22Rv1 (cell line): Measurements from ENCODE around the gene ST13.

Source experiments
- ZFX ChIP-seq: fragments of 450-650 bp; IDR thresholded peaks from 2 replicates; pipeline ENCODE4 v1.6.1; 2017; ENCODE audit warnings: antibody characterized with exemption, borderline replicate concordance
- TF ChIP-seq, protein P1 (sequence below): fragments of 450-650 bp; IDR thresholded peaks from 2 replicates; pipeline ENCODE4 v1.5.1; 2017; ENCODE audit warnings: mild to moderate bottlenecking

GRCh38 chr22:40808018-40808841 lies 48.2 kb downstream of the ST13 start:
- TF ChIP-seq, protein P1, sequence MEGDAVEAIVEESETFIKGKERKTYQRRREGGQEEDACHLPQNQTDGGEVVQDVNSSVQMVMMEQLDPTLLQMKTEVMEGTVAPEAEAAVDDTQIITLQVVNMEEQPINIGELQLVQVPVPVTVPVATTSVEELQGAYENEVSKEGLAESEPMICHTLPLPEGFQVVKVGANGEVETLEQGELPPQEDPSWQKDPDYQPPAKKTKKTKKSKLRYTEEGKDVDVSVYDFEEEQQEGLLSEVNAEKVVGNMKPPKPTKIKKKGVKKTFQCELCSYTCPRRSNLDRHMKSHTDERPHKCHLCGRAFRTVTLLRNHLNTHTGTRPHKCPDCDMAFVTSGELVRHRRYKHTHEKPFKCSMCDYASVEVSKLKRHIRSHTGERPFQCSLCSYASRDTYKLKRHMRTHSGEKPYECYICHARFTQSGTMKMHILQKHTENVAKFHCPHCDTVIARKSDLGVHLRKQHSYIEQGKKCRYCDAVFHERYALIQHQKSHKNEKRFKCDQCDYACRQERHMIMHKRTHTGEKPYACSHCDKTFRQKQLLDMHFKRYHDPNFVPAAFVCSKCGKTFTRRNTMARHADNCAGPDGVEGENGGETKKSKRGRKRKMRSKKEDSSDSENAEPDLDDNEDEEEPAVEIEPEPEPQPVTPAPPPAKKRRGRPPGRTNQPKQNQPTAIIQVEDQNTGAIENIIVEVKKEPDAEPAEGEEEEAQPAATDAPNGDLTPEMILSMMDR: no peak
- no peak for TF ChIP-seq ZFX
